BLaER1 (cell line): ENCODE results near the gene SEMA3C.

ENCODE experiments used
- H3K27ac ChIP-seq: shearing (Covaris generic); formaldehyde crosslinking; 2 replicates; pipeline ENCODE4 v1.8.1; 2022
- H3K27me3 ChIP-seq: shearing (Covaris generic); formaldehyde crosslinking; 2 replicates; pipeline ENCODE4 v1.8.1; 2022
- H3K36me3 ChIP-seq: shearing (Covaris generic); formaldehyde crosslinking; 2 replicates; pipeline ENCODE4 v1.8.1; 2022
- H3K4me1 ChIP-seq: shearing (Covaris generic); formaldehyde crosslinking; 2 replicates; pipeline ENCODE4 v1.8.1; 2022
- H3K4me2 ChIP-seq: shearing (Covaris generic); formaldehyde crosslinking; 2 replicates; pipeline ENCODE4 v1.8.1; 2022
- H3K4me3 ChIP-seq: shearing (Covaris generic); formaldehyde crosslinking; 2 replicates; pipeline ENCODE4 v1.8.1; 2022
- H3K9ac ChIP-seq: shearing (Covaris generic); formaldehyde crosslinking; 2 replicates; pipeline ENCODE4 v1.8.1; 2022
- H3K9me3 ChIP-seq: shearing (Covaris generic); formaldehyde crosslinking; 2 replicates; pipeline ENCODE4 v1.8.1; 2022
- H4K20me1 ChIP-seq: shearing (Covaris generic); formaldehyde crosslinking; 2 replicates; pipeline ENCODE4 v1.8.1; 2022
- Cebpa-rat ChIP-seq: shearing (Covaris generic); IDR thresholded peaks from 2 replicates; pipeline ENCODE4 v1.8.1; 2022

The SEMA3C gene

DNA sequence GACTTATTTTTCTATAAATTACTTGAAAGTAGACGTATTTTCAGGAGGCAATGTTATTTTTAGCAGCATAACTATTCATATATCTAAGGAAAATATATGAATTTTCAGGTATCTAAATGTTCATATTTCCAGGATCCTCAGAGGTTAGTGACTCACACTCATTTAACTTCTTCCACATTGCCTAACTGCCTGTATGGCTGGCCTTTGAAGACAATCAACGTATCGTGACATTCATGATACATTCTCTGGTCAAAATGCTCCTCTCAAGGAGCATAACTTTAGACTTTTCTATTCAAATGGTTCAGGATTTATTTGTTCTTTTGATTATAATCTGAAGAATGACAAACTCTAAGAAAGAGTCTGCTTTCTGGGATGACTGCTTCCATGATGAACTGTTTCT is 89.3 kb downstream of the SEMA3C start:
- H4K20me1 ChIP-seq: no peaks in the 10 kb centered on the region
- no peak for TF ChIP-seq Cebpa-rat
- no peaks in the 10 kb centered on the region for H3K36me3 ChIP-seq
- no peak overlapping the region for H3K9ac ChIP-seq
- no peak overlapping the region for H3K4me2 ChIP-seq
- no peaks in the 10 kb centered on the region for H3K9me3 ChIP-seq
- no peaks in the 10 kb centered on the region for H3K4me1 ChIP-seq
- no peak overlapping the region for H3K27ac ChIP-seq
- H3K4me3 ChIP-seq: no peak overlapping the region
- H3K27me3 ChIP-seq: no peaks in the 10 kb centered on the region

DNA sequence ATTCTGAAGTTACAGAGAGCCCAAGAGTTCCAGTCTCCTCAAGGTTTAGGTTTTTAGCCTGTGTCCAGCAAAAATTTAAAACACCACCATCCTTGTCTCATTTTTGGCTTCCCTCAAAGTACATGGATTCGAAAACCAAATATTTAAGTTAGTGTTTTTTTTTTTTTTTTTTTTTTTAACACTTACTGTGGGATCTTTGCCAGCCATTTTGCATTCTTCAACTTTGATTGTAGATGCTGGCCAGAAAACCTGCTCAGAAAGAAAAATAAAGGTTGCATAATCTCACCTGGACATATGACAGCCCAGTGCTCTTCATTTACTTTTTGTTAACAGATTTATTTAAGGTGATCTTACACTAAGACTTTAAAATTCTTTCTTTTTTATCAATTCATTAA is 91.6 kb downstream of the SEMA3C start:
- Histone ChIP-seq H3K36me3 (no peaks in the 10 kb centered on the region), H3K9me3 (no peaks in the 10 kb centered on the region), H3K4me1 (no peaks in the 10 kb centered on the region), H3K4me2 (no peak overlapping the region), H4K20me1 (no peaks in the 10 kb centered on the region), H3K4me3 (no peak overlapping the region), H3K27ac (no peak overlapping the region), H3K9ac (no peak overlapping the region), H3K27me3 (no peaks in the 10 kb centered on the region)
- no peak for TF ChIP-seq Cebpa-rat

DNA sequence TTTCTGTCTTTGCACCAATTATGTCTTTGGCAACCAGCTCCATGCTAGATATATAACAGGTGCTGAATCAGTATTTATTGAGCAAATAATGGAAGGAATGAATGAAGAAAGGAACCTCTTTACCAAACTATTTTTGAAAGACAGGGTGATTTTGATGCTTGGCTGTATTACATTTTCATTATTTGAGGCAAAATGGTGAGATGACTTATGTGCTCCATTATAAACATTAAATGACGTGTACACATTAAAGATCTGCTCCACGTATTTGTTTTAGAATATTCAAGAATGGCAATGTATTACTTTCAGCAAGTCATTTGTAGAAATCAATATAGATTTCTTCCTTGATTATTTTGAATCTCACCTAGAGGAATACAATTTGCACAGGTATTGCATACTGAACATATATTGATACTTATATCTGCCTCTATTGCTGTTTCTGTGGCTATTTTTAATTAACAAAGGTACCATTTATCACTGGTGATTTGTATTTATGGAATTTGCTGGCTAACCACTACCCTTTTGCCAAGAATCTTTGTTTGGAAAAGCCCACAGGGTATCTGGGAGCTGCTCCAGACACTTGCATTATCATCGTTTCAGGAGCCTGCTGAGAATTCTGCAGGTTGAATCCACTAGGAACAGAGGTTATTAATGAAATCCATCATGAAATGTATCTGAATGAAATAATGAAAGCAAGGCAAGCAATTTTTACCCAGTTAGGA is 92.2 kb downstream of the SEMA3C start:
- Histone ChIP-seq H3K4me2 (no peak overlapping the region), H3K36me3 (no peaks in the 10 kb centered on the region), H3K27ac (no peak overlapping the region), H3K9me3 (no peaks in the 10 kb centered on the region), H3K27me3 (no peaks in the 10 kb centered on the region), H4K20me1 (no peaks in the 10 kb centered on the region), H3K4me3 (no peak overlapping the region), H3K9ac (no peak overlapping the region), H3K4me1 (no peaks in the 10 kb centered on the region)
- TF ChIP-seq Cebpa-rat: no peak

DNA sequence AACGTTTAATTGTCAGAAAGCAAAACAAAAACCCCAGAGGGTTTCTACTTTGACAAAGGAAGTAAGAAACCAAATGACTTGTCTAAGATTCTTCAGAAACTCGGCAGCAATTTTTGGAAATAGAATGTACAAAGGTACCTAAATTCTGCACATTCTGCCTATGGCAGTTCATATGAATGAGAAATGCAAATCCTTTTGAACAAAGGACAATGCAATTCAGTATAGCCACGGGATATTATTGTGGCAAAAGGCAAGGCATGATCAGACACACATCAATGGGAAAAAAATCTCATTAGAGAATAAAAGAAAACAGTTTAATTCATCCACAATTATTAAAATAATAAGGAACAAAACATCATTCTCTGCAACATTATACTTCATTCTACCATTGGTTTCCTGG is 93.4 kb downstream of the SEMA3C start:
- Histone ChIP-seq H3K9me3 (no peaks in the 10 kb centered on the region), H3K4me3 (no peak overlapping the region), H3K27ac (no peak overlapping the region), H4K20me1 (no peaks in the 10 kb centered on the region), H3K4me2 (no peak overlapping the region), H3K27me3 (no peaks in the 10 kb centered on the region), H3K36me3 (no peaks in the 10 kb centered on the region), H3K9ac (no peak overlapping the region), H3K4me1 (no peaks in the 10 kb centered on the region)
- no peak for TF ChIP-seq Cebpa-rat

DNA sequence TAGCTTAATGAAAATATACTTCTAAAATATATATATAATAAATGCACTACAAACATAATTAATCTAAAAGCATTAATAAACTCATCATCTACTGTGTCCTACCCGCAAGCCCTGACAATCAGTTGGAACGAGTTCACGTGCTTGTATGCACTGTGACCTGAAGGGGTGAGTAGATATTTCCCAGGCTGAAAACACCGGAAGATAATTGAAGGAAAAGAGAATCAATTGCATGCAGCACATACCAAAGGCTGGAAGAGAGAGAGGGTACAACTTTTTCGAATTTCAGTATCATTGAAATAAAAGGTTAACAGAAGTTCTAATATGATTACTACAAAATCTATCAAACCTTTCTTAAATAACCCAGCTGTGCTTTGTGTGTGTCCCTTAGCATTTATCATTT is 94.6 kb downstream of the SEMA3C start:
- Histone ChIP-seq H3K27ac (no peak overlapping the region), H3K36me3 (no peaks in the 10 kb centered on the region), H4K20me1 (no peaks in the 10 kb centered on the region), H3K9ac (no peak overlapping the region), H3K4me1 (no peaks in the 10 kb centered on the region), H3K27me3 (no peaks in the 10 kb centered on the region), H3K9me3 (no peaks in the 10 kb centered on the region), H3K4me3 (no peak overlapping the region), H3K4me2 (no peak overlapping the region)
- no peak for TF ChIP-seq Cebpa-rat

DNA sequence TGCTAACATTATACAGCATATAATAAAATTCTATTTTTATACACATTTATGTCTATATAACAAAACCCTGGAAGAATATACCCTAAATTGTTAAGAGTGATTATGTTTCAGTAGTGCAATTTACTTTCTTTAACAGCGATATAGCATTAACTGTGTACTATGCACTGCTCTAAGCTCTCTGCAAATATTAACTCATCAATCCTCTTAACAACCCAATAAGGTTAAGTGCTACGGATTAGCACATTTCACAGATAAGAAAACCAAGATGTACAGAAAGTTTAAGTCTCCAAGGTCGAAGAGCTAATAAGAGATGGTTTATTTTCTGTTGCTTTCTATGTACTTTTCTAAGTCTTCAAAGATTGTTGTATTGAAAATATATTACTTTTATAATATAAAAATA is 95.8 kb downstream of the SEMA3C start:
- no peak overlapping the region for H3K4me2 ChIP-seq
- H3K36me3 ChIP-seq: no peaks in the 10 kb centered on the region

DNA sequence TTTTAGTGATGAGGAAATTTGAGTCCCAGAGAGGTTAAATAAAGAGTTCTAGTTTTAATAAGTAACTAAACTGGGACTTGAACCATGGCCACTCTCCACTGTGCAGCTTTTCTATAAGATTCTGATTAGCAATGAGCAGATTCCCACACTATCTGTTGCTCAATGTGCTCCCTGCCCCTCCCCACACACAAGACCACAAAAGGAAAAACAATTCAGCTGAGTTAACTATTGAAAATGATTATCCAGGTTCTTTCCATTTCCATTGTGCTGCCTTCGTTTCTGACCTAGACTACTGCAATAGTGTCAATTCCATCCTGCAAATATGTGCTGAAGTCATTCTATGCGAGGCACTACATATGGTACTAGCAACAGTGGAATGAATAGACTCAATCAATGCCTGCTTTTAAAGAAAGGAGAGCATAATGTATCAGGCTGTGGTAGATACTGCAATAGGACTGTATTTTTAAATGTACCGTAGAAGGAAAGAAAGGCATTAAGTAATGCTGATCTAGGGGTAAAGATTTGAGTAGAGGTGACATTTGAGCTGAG is 97.0 kb downstream of the SEMA3C start:
- no peak overlapping the region for H3K4me2 ChIP-seq
- H3K9ac ChIP-seq: no peak overlapping the region
- TF ChIP-seq Cebpa-rat: no peak
- H3K4me3 ChIP-seq: no peak overlapping the region
- no peak overlapping the region for H3K27ac ChIP-seq
- H3K36me3 ChIP-seq: no peaks in the 10 kb centered on the region
- H4K20me1 ChIP-seq: no peaks in the 10 kb centered on the region
- H3K4me1 ChIP-seq: no peaks in the 10 kb centered on the region
- H3K27me3 ChIP-seq: no peaks in the 10 kb centered on the region
- no peaks in the 10 kb centered on the region for H3K9me3 ChIP-seq

More for the DNA sequence above, 95.8 kb downstream of the SEMA3C start:
- no peak overlapping the region for H3K27ac ChIP-seq
- no peak for TF ChIP-seq Cebpa-rat
- H3K9me3 ChIP-seq: no peaks in the 10 kb centered on the region
- H4K20me1 ChIP-seq: no peaks in the 10 kb centered on the region
- H3K27me3 ChIP-seq: no peaks in the 10 kb centered on the region
- no peaks in the 10 kb centered on the region for H3K4me1 ChIP-seq
- H3K4me3 ChIP-seq: no peak overlapping the region
- no peak overlapping the region for H3K9ac ChIP-seq

DNA sequence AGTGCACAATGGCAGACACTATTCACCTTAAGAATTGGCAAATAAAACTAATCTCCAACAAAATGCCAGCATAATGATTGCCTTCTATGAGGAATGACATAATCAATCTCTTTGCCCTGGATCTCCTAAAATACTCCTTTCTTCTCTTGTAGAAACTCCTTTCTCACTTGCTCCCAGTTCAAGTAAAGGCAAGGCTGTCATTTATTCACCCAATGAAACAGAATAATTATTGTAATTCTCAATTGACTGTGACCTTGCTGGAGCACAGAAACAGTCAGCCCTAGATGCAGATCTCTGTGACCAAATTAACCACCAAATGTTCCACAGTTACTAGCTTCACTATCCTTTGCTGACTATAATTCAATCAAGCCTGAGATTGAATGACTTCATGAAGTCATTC is 99.3 kb downstream of the SEMA3C start:
- no peaks in the 10 kb centered on the region for H3K4me1 ChIP-seq
- no peak overlapping the region for H3K4me3 ChIP-seq
- no peaks in the 10 kb centered on the region for H3K36me3 ChIP-seq
- no peak overlapping the region for H3K9ac ChIP-seq
- no peak overlapping the region for H3K4me2 ChIP-seq
- no peaks in the 10 kb centered on the region for H4K20me1 ChIP-seq
- no peak for TF ChIP-seq Cebpa-rat
- H3K27me3 ChIP-seq: no peaks in the 10 kb centered on the region
- no peak overlapping the region for H3K27ac ChIP-seq
- H3K9me3 ChIP-seq: no peaks in the 10 kb centered on the region

DNA sequence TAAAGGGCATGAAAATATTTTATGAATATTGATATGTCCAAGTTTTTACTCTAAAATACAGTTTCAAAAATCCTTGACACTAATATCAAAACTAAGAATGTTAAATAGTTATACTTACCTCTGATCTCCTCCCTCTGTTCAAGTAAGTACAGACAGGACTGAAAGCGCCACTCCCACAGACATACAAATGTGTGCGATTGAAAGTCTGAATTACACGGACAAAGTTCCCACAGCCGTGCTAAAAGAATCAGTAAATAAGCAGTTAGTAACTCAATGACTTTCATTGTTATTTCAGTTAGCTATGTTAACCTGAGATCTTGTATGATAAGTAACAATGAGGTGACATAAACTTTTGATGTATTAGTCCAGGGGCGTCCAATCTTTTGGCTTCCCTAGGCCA is 100.7 kb downstream of the SEMA3C start:
- H3K9ac ChIP-seq: no peak overlapping the region
- H3K4me1 ChIP-seq: no peaks in the 10 kb centered on the region
- H3K9me3 ChIP-seq: no peaks in the 10 kb centered on the region
- H4K20me1 ChIP-seq: no peaks in the 10 kb centered on the region
- no peak overlapping the region for H3K27ac ChIP-seq
- no peak overlapping the region for H3K4me2 ChIP-seq
- no peak overlapping the region for H3K4me3 ChIP-seq
- no peak for TF ChIP-seq Cebpa-rat
- no peaks in the 10 kb centered on the region for H3K27me3 ChIP-seq
- H3K36me3 ChIP-seq: no peaks in the 10 kb centered on the region

DNA sequence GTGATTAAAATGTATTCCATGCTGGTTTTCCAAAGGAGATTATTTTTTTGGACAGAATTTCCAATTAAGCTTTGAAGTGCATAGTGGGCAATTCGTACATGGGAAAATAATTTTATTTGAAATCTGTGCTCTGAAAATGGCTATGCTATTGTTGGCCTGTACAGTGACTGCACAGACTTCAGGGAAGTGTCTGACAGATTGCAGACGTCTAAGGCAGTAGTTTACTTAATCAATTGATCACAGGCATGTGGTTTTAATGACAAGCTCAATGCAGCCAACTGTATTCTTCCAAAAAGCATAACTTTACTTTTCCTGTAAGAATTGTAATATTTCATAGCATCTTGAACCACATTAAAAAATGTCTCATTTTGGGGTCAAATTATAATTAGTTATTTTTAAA is 102.0 kb downstream of the SEMA3C start:
- no peak overlapping the region for H3K4me2 ChIP-seq

More for the DNA sequence above, 102.0 kb downstream of the SEMA3C start:
- Histone ChIP-seq H3K4me3 (no peak overlapping the region), H3K9me3 (no peaks in the 10 kb centered on the region), H4K20me1 (no peaks in the 10 kb centered on the region), H3K27ac (no peak overlapping the region), H3K4me1 (no peaks in the 10 kb centered on the region), H3K36me3 (no peaks in the 10 kb centered on the region), H3K27me3 (no peaks in the 10 kb centered on the region), H3K9ac (no peak overlapping the region)
- no peak for TF ChIP-seq Cebpa-rat
